Glomerular visceral epithelial cell (primary cell): ENCODE measurements around the gene PDE6G.

ENCODE experiments used
- DNase-seq: peaks from one replicate; pipeline ENCODE4 v3.0.0-alpha.2; 2016; ENCODE audit errors: extremely low spot score

The PDE6G gene

DNA sequence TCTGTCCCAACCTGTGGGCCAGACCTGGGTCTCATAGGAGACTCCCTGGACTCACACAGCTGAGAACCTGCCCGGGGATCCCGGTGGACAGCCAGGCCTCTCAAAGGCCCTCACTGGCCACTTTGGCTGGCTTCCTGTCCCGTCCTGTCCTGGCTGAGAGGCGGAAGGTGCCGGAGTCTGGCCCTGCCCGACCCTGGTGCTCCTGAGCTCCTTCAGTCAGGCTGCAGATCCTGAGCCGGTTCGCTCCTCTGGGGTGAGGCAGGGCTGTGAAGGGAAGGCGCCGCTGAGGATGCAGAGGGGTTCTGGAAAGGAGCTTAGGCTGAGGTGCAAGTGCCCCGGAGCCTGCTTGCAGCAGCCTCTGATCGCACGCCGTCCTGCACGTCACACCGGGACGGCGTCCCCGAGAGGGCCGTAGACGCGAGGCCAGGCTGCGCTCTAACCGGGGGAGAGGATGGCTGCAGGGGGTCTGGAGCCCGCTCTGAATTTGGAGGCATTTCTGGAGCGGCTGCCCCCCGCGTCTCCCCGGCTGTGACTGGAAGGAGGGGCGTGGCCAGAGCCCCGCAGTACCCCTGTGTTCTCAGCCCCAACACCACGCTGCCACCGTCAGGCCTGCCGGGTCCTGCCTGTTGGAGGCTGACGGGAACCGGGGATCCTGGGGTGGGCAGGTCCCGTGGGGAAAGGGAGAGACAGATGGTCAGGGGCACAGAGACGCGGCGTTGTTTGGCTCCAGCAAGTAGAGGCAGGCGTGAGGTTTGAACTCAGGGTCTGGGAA is 31.6 kb upstream of the PDE6G start:
- DNase-seq = no peak

DNA sequence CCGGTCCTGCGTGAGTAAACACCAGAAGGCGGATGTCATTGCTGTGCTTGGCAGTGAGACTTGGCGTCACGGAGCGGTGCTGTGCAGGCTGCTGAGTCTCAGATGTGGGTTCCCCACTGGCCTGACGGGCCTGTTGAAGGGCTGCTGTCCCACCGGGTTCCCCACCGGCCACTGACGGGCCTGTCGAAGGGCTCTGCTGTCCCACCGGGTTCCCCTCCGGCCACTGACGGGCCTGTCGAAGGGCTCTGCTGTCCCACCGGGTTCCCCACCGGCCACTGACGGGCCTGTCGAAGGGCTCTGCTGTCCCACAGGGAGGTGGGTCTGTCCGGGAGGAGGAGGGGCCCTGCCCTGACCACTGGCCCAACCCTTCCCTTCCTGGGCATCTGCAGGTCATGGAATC is 30.3 kb upstream of the PDE6G start:
- no peak for DNase-seq

- peak; percentile 88 for DNase-seq
Observed at GRCh38 chr17:81685108-81685507, 28.8 kb upstream of the PDE6G start.

- peak; percentile 84 for DNase-seq
Observed at GRCh38 chr17:81684442-81684911, 28.1 kb upstream of the PDE6G start.

GRCh38 chr17:81683584-81684441 is 27.5 kb upstream of the PDE6G start, which contains the start of the genes ARL16 and HGS:
Gene ARL16 (minus strand): TSS chr17:81683797. CDS start chr17:81683753, 44 bp downstream.
Gene HGS (plus strand): TSS chr17:81684011. CDS start chr17:81684067, 56 bp downstream.
- peak; percentile 99 for DNase-seq

DNA sequence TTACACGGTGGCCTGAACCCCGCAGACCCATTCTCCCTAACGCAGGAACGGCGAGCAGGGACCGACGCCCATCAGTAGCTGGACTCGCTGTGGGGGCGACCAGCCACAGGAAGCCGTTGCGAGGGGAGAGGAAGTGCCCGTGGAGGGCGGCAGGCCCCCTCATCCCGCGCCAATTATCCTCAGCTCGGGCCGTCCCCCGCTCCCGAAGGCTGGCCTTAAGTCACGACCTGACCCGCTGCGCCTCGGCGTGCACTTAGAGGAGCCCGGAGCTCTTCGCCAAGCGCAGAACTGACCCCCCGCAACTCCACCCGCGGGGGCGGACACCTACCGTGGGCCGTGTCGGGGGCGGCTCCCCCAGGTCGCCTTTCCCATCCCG is 26.9 kb upstream of the PDE6G start:
- DNase-seq = no peak

DNA sequence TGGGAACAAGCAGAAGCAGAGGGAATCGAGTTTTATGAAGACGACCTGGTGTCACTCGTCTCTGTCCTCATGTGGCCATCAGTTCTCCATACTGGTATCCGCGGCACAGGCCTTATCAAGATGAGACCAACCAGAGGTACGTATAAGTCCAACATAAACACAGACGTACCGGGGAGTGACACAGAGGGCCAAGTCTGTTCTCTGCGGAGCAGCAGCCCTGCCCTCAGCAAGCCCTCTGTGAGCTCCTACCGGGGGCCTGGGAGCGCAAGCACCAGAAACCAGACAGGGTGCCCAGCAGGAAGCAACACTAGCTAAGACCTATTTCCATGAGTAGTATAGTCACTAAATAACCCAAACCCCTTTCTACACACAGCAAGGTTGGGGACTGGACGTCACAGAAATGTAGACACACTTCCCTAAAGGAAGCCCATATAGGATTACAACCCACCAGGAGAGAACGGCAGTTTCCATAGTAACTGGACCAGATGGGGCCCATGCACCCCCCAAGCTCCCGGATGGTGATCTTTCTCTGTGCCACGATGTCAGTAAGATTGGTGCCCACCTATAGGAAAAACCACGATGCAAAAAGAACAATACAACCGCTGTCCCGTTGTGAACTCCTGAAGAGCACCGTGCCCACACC is 26.3 kb upstream of the PDE6G start:
- DNase-seq = no peak

DNA sequence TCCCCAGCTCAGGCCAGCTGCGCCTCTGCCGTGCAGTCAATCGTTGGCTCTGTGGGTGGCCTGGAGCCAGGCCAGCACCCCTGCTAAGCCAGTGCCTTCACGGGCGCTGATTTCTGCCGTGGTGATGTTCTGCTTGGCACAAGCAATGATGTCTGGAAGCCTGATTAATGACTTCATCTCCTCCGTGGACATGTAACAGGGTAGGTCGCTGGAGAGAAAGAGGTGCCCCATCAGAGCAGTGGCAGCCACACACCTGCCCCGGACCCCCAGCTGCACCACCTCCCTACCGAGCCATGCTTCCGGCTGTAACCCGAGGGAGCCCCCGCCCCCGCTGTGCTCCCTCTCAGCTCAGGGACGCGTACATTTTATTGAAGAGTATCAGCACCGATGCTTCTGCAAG is 25.3 kb upstream of the PDE6G start:
- DNase-seq = peak; percentile 98

- DNase-seq = no peak
Observed at GRCh38 chr17:81680150-81680549, 23.8 kb upstream of the PDE6G start.

DNA sequence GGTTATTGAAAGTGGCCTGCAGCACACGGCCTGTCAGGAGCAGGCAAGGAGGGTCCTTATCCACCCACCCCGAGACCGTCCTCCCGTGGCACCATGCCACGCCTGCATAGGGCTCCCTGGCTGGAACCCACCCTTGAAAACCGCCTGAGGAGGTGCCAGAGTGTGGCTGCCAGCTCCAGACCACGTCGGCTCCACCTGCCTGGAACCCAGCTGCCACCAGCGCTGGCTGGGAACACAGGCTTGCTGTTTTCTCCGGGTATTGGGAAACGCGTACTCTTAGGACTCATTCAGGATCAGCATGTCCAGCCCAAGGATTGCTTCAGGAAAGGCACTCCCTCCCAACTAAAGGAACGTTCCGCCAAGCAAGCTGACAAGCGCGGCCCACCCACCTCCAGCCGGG is 20.6 kb upstream of the PDE6G start:
- no peak for DNase-seq

GRCh38 chr17:81675515-81676221 is 19.3 kb upstream of the PDE6G start:
- DNase-seq = peak; percentile 34

DNA sequence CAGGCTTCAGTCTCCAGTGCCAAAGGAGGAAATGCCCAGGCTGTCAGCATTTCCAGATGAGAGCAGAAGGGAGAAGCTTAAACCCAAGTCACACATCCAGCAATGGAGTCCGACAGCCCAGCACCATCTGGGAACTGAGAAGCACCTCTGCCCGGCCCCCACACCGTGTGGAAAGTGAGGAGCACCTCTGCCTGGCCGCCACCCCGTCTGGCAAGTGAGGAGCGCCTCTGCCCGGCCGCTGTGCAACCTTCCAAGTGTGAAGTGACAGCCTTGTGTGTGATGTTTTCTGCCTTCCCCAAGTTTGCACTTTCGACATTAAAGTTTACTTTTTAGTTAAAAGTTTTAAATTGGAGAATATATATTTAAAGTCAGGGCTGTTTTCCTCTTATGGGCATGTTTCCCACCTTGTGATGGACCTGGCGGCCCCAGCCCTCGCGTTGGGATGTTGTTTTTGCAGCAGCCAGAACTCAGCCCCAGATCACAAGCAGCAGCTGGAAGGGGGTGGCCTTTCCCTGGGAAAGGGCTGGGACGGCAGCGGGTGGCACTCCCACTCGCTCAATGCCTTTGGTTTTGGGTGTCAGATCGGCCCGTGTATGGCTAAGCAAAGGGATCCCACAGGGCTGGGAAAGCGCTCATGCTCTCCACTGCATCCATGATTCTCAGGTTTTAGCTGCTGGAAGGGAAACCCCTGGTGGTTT is 17.4 kb upstream of the PDE6G start:
- DNase-seq = no peak

DNA sequence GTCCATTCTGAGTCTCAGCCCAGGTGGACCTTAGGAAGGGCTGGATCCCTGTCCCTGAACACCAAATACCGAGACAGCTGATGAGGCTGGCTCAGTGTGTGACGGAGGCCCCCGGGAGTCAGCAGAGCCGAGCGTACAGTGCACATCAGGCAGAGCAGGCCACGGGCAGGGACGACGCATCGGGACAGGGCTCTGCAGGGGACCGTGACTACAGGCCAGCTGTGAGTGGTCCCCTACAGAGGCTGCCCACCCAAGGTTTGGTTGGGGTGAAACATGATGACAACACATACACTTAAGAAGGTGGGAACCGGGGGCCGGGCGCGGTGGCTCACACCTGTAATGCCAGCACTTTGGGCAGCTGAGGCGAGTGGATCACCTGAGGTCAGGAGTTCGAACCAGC is 16.6 kb upstream of the PDE6G start:
- no peak for DNase-seq

- DNase-seq = no peak
Observed at GRCh38 chr17:81672504-81672903, 16.2 kb upstream of the PDE6G start.

DNA sequence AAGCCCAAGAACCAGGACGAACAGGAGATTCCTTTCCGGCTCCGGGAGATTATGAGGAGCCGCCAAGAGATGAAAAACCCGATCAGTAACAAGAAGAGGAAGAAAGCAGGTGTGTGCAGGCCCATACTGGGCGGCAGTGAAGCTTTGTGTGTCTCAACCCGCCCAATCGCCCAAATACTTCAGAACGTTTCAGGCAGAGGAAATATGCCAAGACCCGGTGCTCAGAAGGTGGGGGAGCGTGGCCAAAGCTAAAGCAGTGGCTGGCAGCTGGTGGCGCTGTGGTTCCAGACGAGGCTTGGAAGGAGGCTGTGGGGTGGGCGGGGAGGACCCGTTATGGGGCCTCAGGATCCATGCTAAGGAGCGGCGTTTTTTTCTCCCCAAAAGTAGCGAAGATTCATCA is 11.4 kb upstream of the PDE6G start:
- no peak for DNase-seq

DNA sequence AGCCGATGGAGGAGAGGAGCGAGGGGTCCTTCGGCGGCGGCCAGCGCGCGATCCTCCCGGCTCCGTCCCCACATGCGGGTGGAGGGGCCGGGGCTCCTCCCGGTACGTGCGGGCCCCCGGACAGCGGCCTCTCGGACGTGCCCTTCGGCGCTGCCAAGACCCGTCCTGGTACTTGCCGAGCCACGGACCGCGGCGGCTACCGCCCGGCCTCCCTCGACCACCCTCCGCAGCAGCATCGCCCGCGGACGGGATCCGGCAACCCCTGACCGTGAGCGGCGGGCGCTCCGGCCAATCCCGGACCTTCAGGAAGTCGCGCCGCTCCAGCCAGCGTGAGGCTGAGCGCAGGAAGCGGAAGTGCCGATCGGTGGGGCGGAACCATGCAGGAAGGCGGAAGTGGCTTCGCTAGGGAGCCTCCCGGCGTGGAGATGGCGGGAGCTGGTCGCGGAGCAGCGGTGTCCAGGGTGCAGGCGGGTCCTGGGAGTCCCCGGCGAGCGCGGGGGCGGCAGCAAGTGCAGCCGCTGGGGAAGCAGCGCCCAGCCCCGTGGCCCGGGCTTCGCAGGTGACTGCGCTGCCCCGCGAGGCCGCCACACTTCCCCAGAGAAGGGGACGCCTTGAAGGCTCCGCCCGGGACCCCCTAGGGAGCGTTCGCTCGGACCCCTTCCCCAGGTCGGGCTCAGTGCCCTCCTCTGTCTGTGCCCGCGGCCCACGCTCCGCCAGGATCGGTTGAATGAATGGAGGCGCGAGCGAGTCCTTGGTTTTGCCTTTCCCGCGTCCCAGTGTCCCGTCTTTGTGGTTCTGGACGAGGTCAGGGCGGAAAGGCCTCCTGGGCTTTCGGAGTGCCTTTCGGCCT is 10.2 kb upstream of the PDE6G start, which contains the start of the genes CCDC137 and OXLD1:
CCDC137 (plus strand) TSS at position 396 of the 850 bp plus-strand sequence; CDS start at position 426, 30 bp downstream.
OXLD1 (minus strand) TSS at position 264 of the 850 bp plus-strand sequence; CDS start at position 236, 28 bp downstream.
- DNase-seq = peak; percentile 96

DNA sequence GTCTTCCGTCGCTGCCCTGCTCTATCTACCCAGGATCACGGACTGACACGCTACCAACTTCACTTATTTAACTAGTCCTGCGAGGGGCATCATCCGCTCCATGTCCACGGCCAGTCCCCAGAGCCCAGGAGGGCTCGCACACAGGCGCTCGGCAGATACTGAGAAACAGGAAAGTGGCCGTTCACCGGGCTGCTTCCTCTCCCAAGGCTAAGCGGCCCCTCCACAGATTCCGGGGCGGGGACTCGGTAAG is 9.7 kb upstream of the PDE6G start:
- peak; percentile 35 for DNase-seq

- no peak for DNase-seq
Observed at GRCh38 chr17:81665205-81666091, 9.1 kb upstream of the PDE6G start.

DNA sequence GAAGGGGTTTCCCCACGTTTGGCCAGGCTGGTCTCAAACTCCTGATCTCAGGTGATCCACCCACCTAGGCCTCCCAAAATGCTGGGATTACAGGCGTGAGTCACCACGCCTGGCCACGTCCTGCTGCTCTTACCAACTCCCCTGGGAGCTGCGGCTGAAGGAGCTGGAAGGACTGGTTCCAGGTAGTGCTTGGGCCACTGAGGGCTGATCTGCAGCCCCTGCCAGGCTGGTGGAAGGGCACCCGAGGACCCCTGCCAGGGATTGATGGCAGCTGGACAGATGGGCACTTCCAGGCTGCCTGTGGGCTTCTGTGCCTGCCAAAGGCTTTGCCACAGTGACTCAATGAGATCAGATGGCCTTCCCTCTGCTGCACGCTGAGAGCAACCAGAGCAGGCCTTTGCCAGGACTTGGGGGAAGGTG is 7.7 kb upstream of the PDE6G start:
- no peak for DNase-seq
